ENCODE measurements around the gene ERAL1. TPM values are rescaled to one million over a fixed set of nuclear protein-coding genes. Genes with fewer than 3 reads are reported as not detected.

ERAL1 gene
- total and polyA plus RNA-seq, 2 experiments from 2014 or later = 30.0 to 77.1 TPM

DNA sequence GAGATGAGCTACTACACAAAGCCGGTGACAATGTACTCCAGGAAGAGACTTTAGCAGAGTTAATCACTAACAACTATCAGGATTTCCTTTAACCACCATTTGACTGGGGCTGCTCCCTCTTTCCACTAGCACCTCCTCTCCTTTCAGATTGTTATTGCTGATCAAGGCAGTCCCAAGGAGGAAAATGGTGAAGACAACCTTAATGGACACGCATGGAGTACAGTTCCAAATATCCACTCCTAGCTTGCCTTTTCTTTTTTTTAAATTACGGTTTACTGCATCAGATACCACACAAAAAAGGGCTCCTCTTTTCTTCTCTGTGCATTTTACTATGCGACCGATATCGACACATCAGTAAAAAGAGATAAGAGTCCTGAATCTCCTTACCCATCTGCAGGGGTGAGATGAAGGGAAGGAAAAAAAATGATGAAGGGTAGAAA, 43.1 kb upstream of the ERAL1 start:
- TF ChIP-seq EZH2phosphoT487 (IDR thresholded peaks at IDR 0.05; ENCODE audit: low read depth, severe bottlenecking, unreplicated experiment) = no peak
- TF ChIP-seq CTCF (IDR thresholded peaks at IDR 0.05; ENCODE audit: poor library complexity) = no peak
- TF ChIP-seq EZH2 (IDR thresholded peaks at IDR 0.05; ENCODE audit: borderline replicate concordance) = no peak
- H3K9me2 ChIP-seq (replicated peaks; ENCODE audit: insufficient read depth) = no peaks in the 10 kb centered on the region
- peak overlapping the region; percentile 75 for H3K4me2 ChIP-seq
- DNase-seq (ENCODE audit: low spot score) = peak; percentile 53
- H3K9me3 ChIP-seq (ENCODE audit: low read depth) = no peaks in the 10 kb centered on the region
- no peaks in the 10 kb centered on the region for H4K20me1 ChIP-seq (ENCODE audit: insufficient read depth, poor library complexity, severe bottlenecking)
- peak overlapping the region; percentile 64 for H3K4me3 ChIP-seq
- H3K4me1 ChIP-seq (ENCODE audit: insufficient read depth) = peaks cover 45% of the 10 kb centered on the region
- no peaks in the 10 kb centered on the region for H3K27me3 ChIP-seq
- H2AFZ ChIP-seq = peak overlapping the region; percentile 39
- under 1% methylated on average over 6 of the region's 6 CpGs for WGBS (ENCODE audit: low lambda C conversion rate, missing lambda C conversion rate)
- peaks cover 68% of the 10 kb centered on the region for H3K79me2 ChIP-seq
- H3K27ac ChIP-seq = peak overlapping the region; percentile 91
- no peaks in the 10 kb centered on the region for H3K36me3 ChIP-seq (replicated peaks; ENCODE audit: insufficient read depth, low read depth)

GRCh38 chr17:28812091-28812747, 42.6 kb upstream of the ERAL1 start:
- Histone ChIP-seq H3K4me3 (peak overlapping the region; percentile 84), H3K36me3 (replicated peaks; ENCODE audit: insufficient read depth, low read depth) (no peaks in the 10 kb centered on the region), H3K4me1 (ENCODE audit: insufficient read depth) (peaks cover 41% of the 10 kb centered on the region), H2AFZ (peak overlapping the region; percentile 76), H3K27ac (peak overlapping the region; percentile 98), H3K27me3 (no peaks in the 10 kb centered on the region), H3K79me2 (peaks cover 68% of the 10 kb centered on the region), H3K9me2 (replicated peaks; ENCODE audit: insufficient read depth) (no peaks in the 10 kb centered on the region), H3K9me3 (ENCODE audit: low read depth) (no peaks in the 10 kb centered on the region), H3K4me2 (peak overlapping the region; percentile 75), H4K20me1 (ENCODE audit: insufficient read depth, poor library complexity, severe bottlenecking) (no peaks in the 10 kb centered on the region)
- TF ChIP-seq CTCF (IDR thresholded peaks at IDR 0.05; ENCODE audit: poor library complexity) = no peak
- no peak for TF ChIP-seq EZH2phosphoT487 (IDR thresholded peaks at IDR 0.05; ENCODE audit: low read depth, severe bottlenecking, unreplicated experiment)
- TF ChIP-seq EZH2 (IDR thresholded peaks at IDR 0.05; ENCODE audit: borderline replicate concordance) = no peak
- peak; percentile 98 for DNase-seq (ENCODE audit: low spot score)
- WGBS (ENCODE audit: low lambda C conversion rate, missing lambda C conversion rate) = 3% methylated on average over 21 of the region's 47 CpGs

GRCh38 chr17:28812748-28813377, 42.0 kb upstream of the ERAL1 start:
- Histone ChIP-seq H3K9me2 (replicated peaks; ENCODE audit: insufficient read depth) (no peaks in the 10 kb centered on the region), H4K20me1 (ENCODE audit: insufficient read depth, poor library complexity, severe bottlenecking) (no peaks in the 10 kb centered on the region), H3K36me3 (replicated peaks; ENCODE audit: insufficient read depth, low read depth) (no peaks in the 10 kb centered on the region), H3K4me3 (peak overlapping the region; percentile 84), H3K79me2 (peaks cover 70% of the 10 kb centered on the region), H3K4me2 (peak overlapping the region; percentile 73), H3K4me1 (ENCODE audit: insufficient read depth) (peaks cover 34% of the 10 kb centered on the region), H2AFZ (peak overlapping the region; percentile 76), H3K27ac (peak overlapping the region; percentile 98), H3K27me3 (no peaks in the 10 kb centered on the region), H3K9me3 (ENCODE audit: low read depth) (no peaks in the 10 kb centered on the region)
- WGBS (ENCODE audit: low lambda C conversion rate, missing lambda C conversion rate) = 1% methylated on average over 9 of the region's 10 CpGs
- no peak for DNase-seq (ENCODE audit: low spot score)
- no peak for TF ChIP-seq CTCF (IDR thresholded peaks at IDR 0.05; ENCODE audit: poor library complexity)
- no peak for TF ChIP-seq EZH2 (IDR thresholded peaks at IDR 0.05; ENCODE audit: borderline replicate concordance)
- no peak for TF ChIP-seq EZH2phosphoT487 (IDR thresholded peaks at IDR 0.05; ENCODE audit: low read depth, severe bottlenecking, unreplicated experiment)

All from hepatocyte (in vitro differentiated cells).